ENCODE data around the gene SERPINA12.
"Not testable (repeated sequence)": the region's sequence is repeated elsewhere in the genome, so short reads cannot be mapped to it uniquely, and the experiment has no call there.

The SERPINA12 gene

GRCh38 chr14:94535506-94535905, 26.2 kb upstream of the SERPINA12 start:
- no peak for DNase-seq

GRCh38 chr14:94532447-94532846, 23.2 kb upstream of the SERPINA12 start:
- no peak for DNase-seq

GRCh38 chr14:94531187-94531586, 21.9 kb upstream of the SERPINA12 start:
- DNase-seq = no peak

- DNase-seq = no peak
Measured at GRCh38 chr14:94524093-94524492, 14.8 kb upstream of the SERPINA12 start.

GRCh38 chr14:94523265-94523664, 14.0 kb upstream of the SERPINA12 start:
- no peak for DNase-seq

- no peak for DNase-seq
Measured at GRCh38 chr14:94522115-94522724, 13.0 kb upstream of the SERPINA12 start.

- no peak for DNase-seq
Measured at GRCh38 chr14:94521375-94522114, 12.3 kb upstream of the SERPINA12 start.

GRCh38 chr14:94517641-94518257, 8.5 kb upstream of the SERPINA12 start:
- no peak for DNase-seq

GRCh38 chr14:94517248-94517640, 8.0 kb upstream of the SERPINA12 start:
- DNase-seq = no peak

- no peak for DNase-seq
Measured at GRCh38 chr14:94515856-94516255, 6.6 kb upstream of the SERPINA12 start.

- DNase-seq = no peak
Measured at GRCh38 chr14:94515426-94515825, 6.2 kb upstream of the SERPINA12 start.

GRCh38 chr14:94514351-94514750, 5.1 kb upstream of the SERPINA12 start:
- no peak for DNase-seq

- DNase-seq = not testable (repeated sequence)
Measured at GRCh38 chr14:94510481-94510880, 1.2 kb upstream of the SERPINA12 start.

GRCh38 chr14:94505641-94506040, 3.6 kb downstream of the SERPINA12 start:
- no peak for DNase-seq

GRCh38 chr14:94505206-94505605, 4.1 kb downstream of the SERPINA12 start:
- no peak for DNase-seq

- no peak for DNase-seq
Measured at GRCh38 chr14:94501588-94502516, 7.4 kb downstream of the SERPINA12 start.

- no peak for DNase-seq
Measured at GRCh38 chr14:94500264-94500663, 9.0 kb downstream of the SERPINA12 start.

- DNase-seq = no peak
Measured at GRCh38 chr14:94499673-94500072, 9.6 kb downstream of the SERPINA12 start.

GRCh38 chr14:94498215-94498614, 11.1 kb downstream of the SERPINA12 start:
- no peak for DNase-seq

GRCh38 chr14:94494085-94494484, 15.2 kb downstream of the SERPINA12 start:
- no peak for DNase-seq

- DNase-seq = no peak
Measured at GRCh38 chr14:94491511-94491910, 17.8 kb downstream of the SERPINA12 start.

- no peak for DNase-seq
Measured at GRCh38 chr14:94489336-94489735, 19.9 kb downstream of the SERPINA12 start.

GRCh38 chr14:94486883-94487282, 22.4 kb downstream of the SERPINA12 start:
- DNase-seq = no peak

All from activated CD4-positive, CD25-positive, alpha-beta regulatory T cell treated with anti-CD3 and anti-CD28 coated beads, Interleukin-2, amount 50 U/mL, for 72 hours (primary cell).